OCI-LY1 (cell line): ENCODE results near the gene TMEM95.

Experiments used
- H2AFZ ChIP-seq: fragments of 200-600 bp; sonication (generic), shearing (Covaris generic); 2 replicates; pipeline ENCODE4 v1.6.0; 2014; ENCODE audit warnings: antibody characterized with exemption, mild to moderate bottlenecking, low read length
- H3F3A ChIP-seq: fragments of 200-600 bp; sonication (generic), shearing (Covaris generic); 2 replicates; pipeline ENCODE4 v1.6.0; 2014; ENCODE audit warnings: mild to moderate bottlenecking, antibody characterized with exemption, low read length, moderate library complexity; ENCODE audit not compliant: insufficient read depth
- H3K27ac ChIP-seq: fragments of 200-600 bp; sonication (generic); 2 replicates; pipeline ENCODE4 v1.5.1; 2014; ENCODE audit warnings: low read length, mixed run types, mild to moderate bottlenecking, low read depth; ENCODE audit not compliant: poor library complexity, severe bottlenecking
- H3K27me3 ChIP-seq: fragments of 200-600 bp; sonication (generic); 2 replicates; pipeline ENCODE4 v1.6.0; 2014; ENCODE audit warnings: antibody characterized with exemption, mild to moderate bottlenecking, low read length, moderate library complexity; ENCODE audit not compliant: insufficient read depth
- H3K36me3 ChIP-seq: fragments of 200-600 bp; sonication (generic); 2 replicates; pipeline ENCODE4 v1.6.1; 2014; ENCODE audit warnings: mild to moderate bottlenecking, antibody characterized with exemption, low read length, moderate library complexity, mixed read lengths; ENCODE audit not compliant: insufficient read depth
- H3K4me1 ChIP-seq: fragments of 200-600 bp; sonication (generic); 2 replicates; pipeline ENCODE4 v1.5.1; 2014; ENCODE audit warnings: mild to moderate bottlenecking, low read length, moderate library complexity; ENCODE audit not compliant: insufficient read depth, severe bottlenecking
- H3K4me2 ChIP-seq: fragments of 200-600 bp; sonication (generic), shearing (Covaris generic); 2 replicates; pipeline ENCODE4 v1.6.1; 2014; ENCODE audit warnings: low read length
- H3K4me3 ChIP-seq: fragments of 200-600 bp; sonication (generic); 2 replicates; pipeline ENCODE4 v1.5.1; 2014; ENCODE audit warnings: low read length, low read depth, mild to moderate bottlenecking, mixed read lengths; ENCODE audit not compliant: poor library complexity, severe bottlenecking
- H3K79me2 ChIP-seq: fragments of 200-600 bp; shearing (Covaris generic); 2 replicates; pipeline ENCODE4 v1.6.1; 2016; ENCODE audit warnings: mixed run types, low read length, mixed read lengths; ENCODE audit not compliant: insufficient read depth
- H3K9ac ChIP-seq: fragments of 200-600 bp; sonication (generic), shearing (Covaris generic); 2 replicates; pipeline ENCODE4 v1.6.1; 2014; ENCODE audit warnings: mild to moderate bottlenecking, low read length, mixed read lengths
- H3K9me2 ChIP-seq: fragments of 200-600 bp; sonication (generic), shearing (Covaris generic); 2 replicates; pipeline ENCODE4 v1.6.1; 2014; ENCODE audit warnings: low read depth, mild to moderate bottlenecking, low read length, mixed read lengths
- H3K9me3 ChIP-seq: fragments of 200-600 bp; shearing (Covaris generic); 2 replicates; pipeline ENCODE4 v1.6.1; 2014; ENCODE audit warnings: low read length, mixed read lengths
- H4K20me1 ChIP-seq: fragments of 200-600 bp; sonication (generic), shearing (Covaris generic); 2 replicates; pipeline ENCODE4 v1.6.0; 2016; ENCODE audit warnings: mild to moderate bottlenecking, low read length; ENCODE audit not compliant: insufficient read depth
- CTCF ChIP-seq: fragments of 200-600 bp; sonication (generic), shearing (Covaris generic); IDR thresholded peaks from 2 replicates; pipeline ENCODE4 v1.5.1; 2017; ENCODE audit warnings: mild to moderate bottlenecking, antibody characterized with exemption, low read length, moderate library complexity, mixed read lengths
- EZH2 ChIP-seq: fragments of 200-600 bp; sonication (generic), shearing (Covaris generic); IDR thresholded peaks from 2 replicates; pipeline ENCODE4 v1.8.0; 2017; ENCODE audit warnings: borderline replicate concordance, mixed run types, mild to moderate bottlenecking, antibody characterized with exemption, low read length, moderate library complexity, mixed read lengths

The TMEM95 gene

GRCh38 chr17:7354262-7354843 lies 603 bp upstream of the TMEM95 start:
- H3K9ac ChIP-seq, result no peak overlapping the region
- no peak overlapping the region for H3K4me2 ChIP-seq
- no peak for TF ChIP-seq EZH2
- TF ChIP-seq CTCF, result no peak
- H3K79me2 ChIP-seq, result no peaks in the 10 kb centered on the region
- no peak overlapping the region for H3K27ac ChIP-seq
- H3K9me3 ChIP-seq, result no peaks in the 10 kb centered on the region
- no peaks in the 10 kb centered on the region for H3K9me2 ChIP-seq
- peaks cover 35% of the 10 kb centered on the region for H3K4me1 ChIP-seq
- H2AFZ ChIP-seq, result no peak overlapping the region
- peaks cover 5% of the 10 kb centered on the region; the same call in 1 of the 2 replicates for H3F3A ChIP-seq
- H3K36me3 ChIP-seq, result no peaks in the 10 kb centered on the region
- no peaks in the 10 kb centered on the region for H4K20me1 ChIP-seq
- H3K27me3 ChIP-seq, result peaks cover 5% of the 10 kb centered on the region; the same call in 1 of the 2 replicates
- H3K4me3 ChIP-seq, result no peak overlapping the region

GRCh38 chr17:7355573-7355972 lies 617 bp downstream of the TMEM95 start:
- Histone ChIP-seq H2AFZ (no peak overlapping the region), H3K9me3 (no peaks in the 10 kb centered on the region), H4K20me1 (no peaks in the 10 kb centered on the region), H3K27me3 (peaks cover 5% of the 10 kb centered on the region; the same call in 1 of the 2 replicates), H3K4me1 (peaks cover 24% of the 10 kb centered on the region), H3K79me2 (no peaks in the 10 kb centered on the region), H3K36me3 (no peaks in the 10 kb centered on the region), H3K4me3 (no peak overlapping the region), H3K9me2 (no peaks in the 10 kb centered on the region), H3K4me2 (no peak overlapping the region), H3K9ac (no peak overlapping the region), H3F3A (no peaks in the 10 kb centered on the region), H3K27ac (no peak overlapping the region)
- TF ChIP-seq CTCF (no peak), EZH2 (no peak)

GRCh38 chr17:7356072-7356549 lies 1.2 kb downstream of the TMEM95 start:
- H3K27me3 ChIP-seq, result peaks cover 5% of the 10 kb centered on the region; the same call in 1 of the 2 replicates

More at GRCh38 chr17:7356072-7356549, 1.2 kb downstream of the TMEM95 start:
- Histone ChIP-seq H3K36me3 (no peaks in the 10 kb centered on the region), H4K20me1 (no peaks in the 10 kb centered on the region), H3K4me3 (no peak overlapping the region), H3K9me3 (no peaks in the 10 kb centered on the region), H3K79me2 (no peaks in the 10 kb centered on the region), H3K9ac (no peak overlapping the region), H3K4me1 (peaks cover 18% of the 10 kb centered on the region), H3K4me2 (no peak overlapping the region), H3K27ac (no peak overlapping the region), H3K9me2 (no peaks in the 10 kb centered on the region), H3F3A (no peaks in the 10 kb centered on the region), H2AFZ (no peak overlapping the region)
- TF ChIP-seq CTCF, result peak; percentile 89
- no peak for TF ChIP-seq EZH2
